HepG2 (cell line): Measurements from ENCODE around the gene APBB3. TPM values are rescaled to one million over a fixed set of nuclear protein-coding genes. Genes with fewer than 3 reads are reported as not detected.

Source experiments
- DMAP1 ChIP-seq: IDR thresholded peaks from 2 replicates; pipeline ENCODE4 v1.6.1; 2016
- GATAD2A ChIP-seq: IDR thresholded peaks from 2 replicates; pipeline ENCODE4 v1.6.1; 2016
- GPN1 ChIP-seq: sonication (generic); formaldehyde crosslinking; IDR thresholded peaks from 2 replicates; pipeline ENCODE4 v1.5.1; 2020; ENCODE audit warnings: missing genetic modification reagents, borderline replicate concordance
- HMG20B ChIP-seq: conservative IDR thresholded peaks from 2 replicates; pipeline ENCODE4 v1.6.1; 2016; ENCODE audit warnings: missing genetic modification reagents, missing compliant biosample characterization
- LCORL ChIP-seq, 2 experiments: fragments of 450-650 bp in 1 of 2; sonication (generic) in 1 of 2; formaldehyde crosslinking in 1 of 2; IDR thresholded peaks; 2 replicates each; pipeline versions ENCODE4 v1.5.0 to v1.6.1; 2017 to 2020; ENCODE audit warnings: antibody characterized with exemption in 1 of 2, missing genetic modification reagents in 1 of 2
- MIXL1 ChIP-seq: IDR thresholded peaks from 2 replicates; pipeline ENCODE4 v1.6.1; 2016
- MXD4 ChIP-seq: IDR thresholded peaks from 2 replicates; pipeline ENCODE4 v1.6.1; 2016; ENCODE audit warnings: mild to moderate bottlenecking, missing biosample characterization, missing genetic modification reagents
- RAD51 ChIP-seq: fragments of 450-650 bp; IDR thresholded peaks from 2 replicates; pipeline ENCODE4 v1.6.1; 2016; ENCODE audit warnings: borderline replicate concordance
- SKI ChIP-seq: fragments of 450-650 bp; IDR thresholded peaks from one replicate; pipeline ENCODE4 v1.6.1; 2018; ENCODE audit warnings: mild to moderate bottlenecking; ENCODE audit not compliant: partially characterized antibody
- ZKSCAN1 ChIP-seq: fragments of 150-350 bp; IDR thresholded peaks from 2 replicates; pipeline ENCODE4 v1.6.1; 2014; ENCODE audit warnings: low read length
- ZMYM4 ChIP-seq: sonication (generic); formaldehyde crosslinking; IDR thresholded peaks from 2 replicates; pipeline ENCODE4 v1.8.1; 2023; ENCODE audit warnings: mild to moderate bottlenecking, missing genetic modification reagents
- ZNF256 ChIP-seq: sonication (generic); formaldehyde crosslinking; conservative IDR thresholded peaks from 2 replicates; pipeline ENCODE4 v1.4.0; 2020; ENCODE audit warnings: missing genetic modification reagents
- ZNF274 ChIP-seq: sonication (generic); formaldehyde crosslinking; IDR thresholded peaks from 2 replicates; pipeline ENCODE4 v1.5.1; 2020; ENCODE audit warnings: mild to moderate bottlenecking, missing genetic modification reagents
- ZNF333 ChIP-seq: sonication (generic); formaldehyde crosslinking; IDR thresholded peaks from 2 replicates; pipeline ENCODE4 v1.4.0; 2020; ENCODE audit warnings: mild to moderate bottlenecking, missing genetic modification reagents, borderline replicate concordance
- ZNF431 ChIP-seq: sonication (generic); formaldehyde crosslinking; IDR thresholded peaks from 2 replicates; pipeline ENCODE4 v1.9.0; 2022; ENCODE audit warnings: missing genetic modification reagents, low read depth, mild to moderate bottlenecking, borderline replicate concordance
- ZNF547 ChIP-seq: sonication (generic); formaldehyde crosslinking; IDR thresholded peaks from 2 replicates; pipeline ENCODE4 v1.5.1; 2020; ENCODE audit warnings: mild to moderate bottlenecking, missing genetic modification reagents
- ZNF569 ChIP-seq: sonication (generic); formaldehyde crosslinking; IDR thresholded peaks from 2 replicates; pipeline ENCODE4 v1.5.0; 2020; ENCODE audit warnings: mild to moderate bottlenecking, missing genetic modification reagents, moderate library complexity, borderline replicate concordance
- ZNF709 ChIP-seq: sonication (generic); formaldehyde crosslinking; IDR thresholded peaks from 2 replicates; pipeline ENCODE4 v1.5.0; 2020; ENCODE audit warnings: mild to moderate bottlenecking, missing genetic modification reagents
- ZNF792 ChIP-seq: IDR thresholded peaks from 2 replicates; pipeline ENCODE4 v1.6.1; 2016
- polyA plus RNA-seq, 8 experiments: library from polyadenylated mRNA; depleted of rRNA in 3 of 8; stranded (reverse) in 7 of 8; unstranded in 1 of 8; fragments of >200 nt; fragmentation: Illumina TruSeq in 4 of 8; extraction: Trizol in 4 of 8; gene quantifications; 2 replicates each; pipeline versions ENCODE4 v1.2.1 to v1.2.3, GENCODE V29; 2011 to 2016; ENCODE audit warnings: low read depth in 4 of 8, missing spikeins in 1 of 8, mixed read lengths in 1 of 8; ENCODE audit not compliant: insufficient read depth in 1 of 8
- total RNA-seq, 5 experiments: library from RNA; depleted of rRNA; stranded (reverse); fragments of >200 nt; fragmentation: Illumina TruSeq; extraction: Trizol; gene quantifications; 2 replicates each; pipeline ENCODE4 v1.2.3, GENCODE V29; 2016; ENCODE audit warnings: low read depth in 1 of 5
- TF ChIP-seq, protein P1 (sequence below): sonication (generic); formaldehyde crosslinking; IDR thresholded peaks from 2 replicates; pipeline ENCODE4 v1.8.0; 2022; ENCODE audit warnings: missing genetic modification reagents, low read depth, mild to moderate bottlenecking, borderline replicate concordance
- TF ChIP-seq, protein P2 (sequence below): IDR thresholded peaks from 2 replicates; pipeline ENCODE4 v1.6.1; 2016
- TF ChIP-seq, protein P3 (sequence below): IDR thresholded peaks from 2 replicates; pipeline ENCODE4 v1.6.1; 2016; ENCODE audit warnings: missing compliant biosample characterization, missing genetic modification reagents, borderline replicate concordance
- TF ChIP-seq, protein P4 (sequence below): sonication (generic); formaldehyde crosslinking; IDR thresholded peaks from 2 replicates; pipeline ENCODE4 v1.4.0; 2020; ENCODE audit warnings: missing genetic modification reagents, mild to moderate bottlenecking, borderline replicate concordance
- TF ChIP-seq, protein P5 (sequence below): sonication (generic); formaldehyde crosslinking; IDR thresholded peaks from 2 replicates; pipeline ENCODE4 v1.4.0; 2020; ENCODE audit warnings: missing genetic modification reagents

Gene APBB3
- total and polyA plus RNA-seq, 2 of the 13 experiments (the other 11 are each of a cell fraction or from before 2014, with no cell fraction given) = 0.38 to 0.78 TPM

DNA sequence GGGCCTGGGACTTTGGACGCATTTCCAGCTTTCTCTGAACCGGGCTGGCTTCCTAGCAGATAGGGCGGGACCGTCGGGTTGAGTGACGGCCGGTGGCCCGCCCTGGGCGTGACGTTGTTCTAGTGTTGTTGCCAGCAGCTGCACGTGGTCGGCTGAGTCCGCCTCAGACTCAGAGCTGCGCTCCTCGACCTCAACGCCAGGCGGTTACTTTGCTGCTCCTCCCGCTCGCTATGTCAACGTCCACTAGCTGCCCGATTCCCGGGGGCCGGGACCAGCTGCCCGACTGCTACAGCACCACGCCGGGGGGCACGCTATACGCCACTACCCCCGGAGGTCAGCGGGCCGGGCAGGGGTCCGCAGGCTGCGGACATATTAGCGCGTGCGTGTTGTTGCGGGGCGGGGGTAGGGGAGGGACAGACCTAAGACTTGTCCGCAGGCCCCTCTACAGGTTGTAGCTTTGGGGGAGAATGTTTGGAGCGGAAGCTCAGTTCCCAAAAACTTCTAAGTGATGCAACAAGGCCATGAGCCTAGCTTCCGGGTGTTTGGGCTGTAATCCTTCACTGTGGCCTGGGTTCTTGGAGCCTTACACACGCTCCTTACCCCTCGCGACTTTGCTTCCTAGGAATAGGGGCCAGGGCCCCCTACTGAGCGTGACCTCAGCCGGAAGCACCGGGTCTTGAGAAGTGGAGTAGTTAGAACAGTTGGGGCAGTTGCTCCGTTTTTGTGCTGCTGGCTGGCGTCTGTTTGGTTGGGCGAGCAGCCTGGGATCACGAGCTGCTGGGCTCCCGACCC, 16.7 kb downstream of the APBB3 start, which contains the start of gene EIF4EBP3 (continued):
- TF ChIP-seq, protein P1, sequence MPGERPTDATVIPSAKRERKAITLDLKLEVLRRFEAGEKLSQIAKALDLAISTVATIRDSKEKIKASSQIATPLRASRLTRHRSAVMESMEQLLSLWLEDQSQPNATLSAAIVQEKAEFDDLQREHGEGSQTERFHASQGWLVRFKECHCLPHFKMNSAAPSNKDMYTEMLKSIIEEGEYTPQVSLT (CRISPR knock-in tag) = no peak
- TF ChIP-seq LCORL (IDR thresholded peaks at IDR 0.05) (no peak), LCORL (CRISPR knock-in tag; IDR thresholded peaks at IDR 0.05) (peak; percentile 54; the same call in 1 of the 2 replicates), ZKSCAN1 (no peak), ZNF431 (CRISPR knock-in tag) (0 out of 2 replicates have a peak, but pooled peaks have one; percentile 46), ZNF547 (0 out of 2 replicates have a peak, but pooled peaks have one; percentile 40), ZMYM4 (CRISPR knock-in tag) (peak; percentile 64), SKI (no peak), ZNF333 (no peak), ZNF709 (CRISPR knock-in tag) (no peak), HMG20B (no peak), RAD51 (peak; percentile 68), ZNF274 (CRISPR knock-in tag) (no peak), GPN1 (CRISPR knock-in tag) (no peak), ZNF792 (peak; percentile 70), DMAP1 (CRISPR knock-in tag) (peak; percentile 61; the same call in 1 of the 2 replicates), MXD4 (CRISPR knock-in tag) (peak; percentile 95), ZNF569 (CRISPR knock-in tag) (no peak), GATAD2A (CRISPR knock-in tag) (peak; percentile 13; the same call in 1 of the 2 replicates), ZNF256 (CRISPR knock-in tag) (0 out of 2 replicates have a peak, but pooled peaks have one; percentile 68), MIXL1 (CRISPR knock-in tag) (no peak)
- TF ChIP-seq, protein P2, sequence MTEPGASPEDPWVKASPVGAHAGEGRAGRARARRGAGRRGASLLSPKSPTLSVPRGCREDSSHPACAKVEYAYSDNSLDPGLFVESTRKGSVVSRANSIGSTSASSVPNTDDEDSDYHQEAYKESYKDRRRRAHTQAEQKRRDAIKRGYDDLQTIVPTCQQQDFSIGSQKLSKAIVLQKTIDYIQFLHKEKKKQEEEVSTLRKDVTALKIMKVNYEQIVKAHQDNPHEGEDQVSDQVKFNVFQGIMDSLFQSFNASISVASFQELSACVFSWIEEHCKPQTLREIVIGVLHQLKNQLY = peak; percentile 43; the same call in 1 of the 2 replicates
- TF ChIP-seq, protein P3, sequence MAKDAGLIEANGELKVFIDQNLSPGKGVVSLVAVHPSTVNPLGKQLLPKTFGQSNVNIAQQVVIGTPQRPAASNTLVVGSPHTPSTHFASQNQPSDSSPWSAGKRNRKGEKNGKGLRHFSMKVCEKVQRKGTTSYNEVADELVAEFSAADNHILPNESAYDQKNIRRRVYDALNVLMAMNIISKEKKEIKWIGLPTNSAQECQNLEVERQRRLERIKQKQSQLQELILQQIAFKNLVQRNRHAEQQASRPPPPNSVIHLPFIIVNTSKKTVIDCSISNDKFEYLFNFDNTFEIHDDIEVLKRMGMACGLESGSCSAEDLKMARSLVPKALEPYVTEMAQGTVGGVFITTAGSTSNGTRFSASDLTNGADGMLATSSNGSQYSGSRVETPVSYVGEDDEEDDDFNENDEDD (CRISPR knock-in tag) = peak; percentile 94
- TF ChIP-seq, protein P4, sequence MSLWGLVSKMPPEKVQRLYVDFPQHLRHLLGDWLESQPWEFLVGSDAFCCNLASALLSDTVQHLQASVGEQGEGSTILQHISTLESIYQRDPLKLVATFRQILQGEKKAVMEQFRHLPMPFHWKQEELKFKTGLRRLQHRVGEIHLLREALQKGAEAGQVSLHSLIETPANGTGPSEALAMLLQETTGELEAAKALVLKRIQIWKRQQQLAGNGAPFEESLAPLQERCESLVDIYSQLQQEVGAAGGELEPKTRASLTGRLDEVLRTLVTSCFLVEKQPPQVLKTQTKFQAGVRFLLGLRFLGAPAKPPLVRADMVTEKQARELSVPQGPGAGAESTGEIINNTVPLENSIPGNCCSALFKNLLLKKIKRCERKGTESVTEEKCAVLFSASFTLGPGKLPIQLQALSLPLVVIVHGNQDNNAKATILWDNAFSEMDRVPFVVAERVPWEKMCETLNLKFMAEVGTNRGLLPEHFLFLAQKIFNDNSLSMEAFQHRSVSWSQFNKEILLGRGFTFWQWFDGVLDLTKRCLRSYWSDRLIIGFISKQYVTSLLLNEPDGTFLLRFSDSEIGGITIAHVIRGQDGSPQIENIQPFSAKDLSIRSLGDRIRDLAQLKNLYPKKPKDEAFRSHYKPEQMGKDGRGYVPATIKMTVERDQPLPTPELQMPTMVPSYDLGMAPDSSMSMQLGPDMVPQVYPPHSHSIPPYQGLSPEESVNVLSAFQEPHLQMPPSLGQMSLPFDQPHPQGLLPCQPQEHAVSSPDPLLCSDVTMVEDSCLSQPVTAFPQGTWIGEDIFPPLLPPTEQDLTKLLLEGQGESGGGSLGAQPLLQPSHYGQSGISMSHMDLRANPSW = peak; percentile 92; the same call in 1 of the 2 replicates
- TF ChIP-seq, protein P5, sequence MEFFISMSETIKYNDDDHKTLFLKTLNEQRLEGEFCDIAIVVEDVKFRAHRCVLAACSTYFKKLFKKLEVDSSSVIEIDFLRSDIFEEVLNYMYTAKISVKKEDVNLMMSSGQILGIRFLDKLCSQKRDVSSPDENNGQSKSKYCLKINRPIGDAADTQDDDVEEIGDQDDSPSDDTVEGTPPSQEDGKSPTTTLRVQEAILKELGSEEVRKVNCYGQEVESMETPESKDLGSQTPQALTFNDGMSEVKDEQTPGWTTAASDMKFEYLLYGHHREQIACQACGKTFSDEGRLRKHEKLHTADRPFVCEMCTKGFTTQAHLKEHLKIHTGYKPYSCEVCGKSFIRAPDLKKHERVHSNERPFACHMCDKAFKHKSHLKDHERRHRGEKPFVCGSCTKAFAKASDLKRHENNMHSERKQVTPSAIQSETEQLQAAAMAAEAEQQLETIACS = no peak
